ENCODE data around the gene PIGC.

Gene PIGC

DNA sequence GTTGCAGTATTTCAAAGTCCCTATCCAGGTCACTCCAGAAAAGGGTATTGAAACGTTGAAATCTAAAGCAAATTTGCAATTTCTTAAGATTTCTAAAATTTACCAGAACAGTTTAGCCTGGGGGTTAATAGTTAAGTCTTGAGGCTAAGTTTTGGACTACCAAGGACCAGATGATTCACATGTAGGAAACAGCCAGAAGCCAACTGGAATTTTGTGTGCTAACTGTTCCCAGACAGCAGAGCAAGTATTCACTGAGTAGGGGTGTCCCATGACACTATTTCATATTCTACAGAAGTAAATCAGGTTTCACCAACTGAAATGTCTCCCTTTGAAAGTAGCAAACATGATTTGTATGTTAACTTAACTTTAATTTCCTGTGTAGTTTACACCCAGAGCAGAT is 34.9 kb downstream of the PIGC start:
- H3K27me3 Mint-ChIP-seq (ENCODE audit: low read depth): peaks cover 2% of the 10 kb centered on the region
- no peak for DNase-seq (ENCODE audit: low spot score)
- no peaks in the 10 kb centered on the region for H3K4me1 Mint-ChIP-seq (ENCODE audit: low read depth)
- H3K27ac Mint-ChIP-seq: no peak overlapping the region
- H3K4me3 Mint-ChIP-seq: no peak overlapping the region
- no peaks in the 10 kb centered on the region for H3K36me3 Mint-ChIP-seq (ENCODE audit: low read depth)
- H3K9me3 Mint-ChIP-seq: no peaks in the 10 kb centered on the region

DNA sequence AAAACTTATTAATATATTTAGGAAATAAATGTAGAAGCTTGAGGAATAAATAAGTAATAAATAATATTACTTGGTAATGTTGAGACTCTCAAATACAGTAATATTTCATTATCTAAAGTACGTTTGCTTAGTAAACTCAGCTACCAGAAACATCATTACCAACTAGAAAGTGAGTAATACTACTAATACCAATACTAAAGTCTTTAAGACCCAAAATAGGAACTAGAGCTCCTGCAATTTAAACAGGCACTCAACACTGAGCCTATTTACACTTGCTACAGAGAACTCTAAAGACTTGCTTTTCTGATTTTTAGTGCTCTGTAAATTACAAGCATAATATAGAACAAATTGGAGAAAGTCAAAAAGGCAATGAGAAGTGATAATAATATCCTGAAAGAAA is 36.9 kb downstream of the PIGC start:
- Mint-ChIP-seq H3K4me3 (no peak overlapping the region), H3K27me3 (ENCODE audit: low read depth) (peaks cover 2% of the 10 kb centered on the region), H3K27ac (no peak overlapping the region), H3K9me3 (no peaks in the 10 kb centered on the region), H3K36me3 (ENCODE audit: low read depth) (no peaks in the 10 kb centered on the region), H3K4me1 (ENCODE audit: low read depth) (no peaks in the 10 kb centered on the region)
- no peak for DNase-seq (ENCODE audit: low spot score)

DNA sequence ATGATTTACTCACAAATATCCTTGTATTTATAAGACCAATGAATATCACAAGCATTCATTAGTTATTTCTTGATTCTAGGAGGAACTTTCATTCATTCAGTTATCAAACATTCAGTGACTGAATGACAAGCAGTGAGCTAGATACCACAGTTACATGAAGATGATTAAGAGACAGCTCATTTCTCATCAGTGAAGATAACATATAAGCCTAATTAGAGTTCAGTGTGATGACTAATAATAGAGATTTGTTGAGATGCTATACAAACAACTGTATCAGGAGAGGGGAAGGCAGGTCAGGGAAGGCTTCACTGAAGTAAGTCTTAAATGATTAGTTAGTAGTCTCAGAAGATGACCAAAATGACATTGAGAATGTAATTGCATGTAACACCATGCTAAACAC is 38.0 kb downstream of the PIGC start:
- no peak for DNase-seq (ENCODE audit: low spot score)
- Mint-ChIP-seq H3K4me3 (no peak overlapping the region), H3K27me3 (ENCODE audit: low read depth) (peaks cover 2% of the 10 kb centered on the region), H3K36me3 (ENCODE audit: low read depth) (no peaks in the 10 kb centered on the region), H3K9me3 (no peaks in the 10 kb centered on the region), H3K27ac (no peak overlapping the region), H3K4me1 (ENCODE audit: low read depth) (peaks cover 2% of the 10 kb centered on the region)

DNA sequence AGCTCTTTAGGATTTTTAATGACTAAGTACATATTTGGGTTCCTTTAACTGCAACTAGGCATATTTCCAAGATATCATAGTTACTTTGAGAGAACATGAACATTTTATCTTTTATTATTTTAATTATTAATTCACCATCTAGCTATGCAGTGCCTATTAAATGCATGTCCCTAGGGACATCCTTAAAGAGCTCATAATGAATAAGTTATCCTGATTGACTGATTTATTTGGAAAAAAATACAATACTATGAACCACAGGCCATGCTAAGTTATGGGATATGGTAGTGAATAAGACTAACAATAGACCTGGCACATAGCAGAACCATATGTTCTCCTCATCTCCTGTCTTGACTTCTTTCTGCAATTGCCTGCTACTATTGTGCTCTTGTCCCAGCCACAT is 39.7 kb downstream of the PIGC start:
- Mint-ChIP-seq H3K9me3 (no peaks in the 10 kb centered on the region), H3K4me3 (no peak overlapping the region), H3K27ac (no peak overlapping the region), H3K27me3 (ENCODE audit: low read depth) (peaks cover 2% of the 10 kb centered on the region), H3K4me1 (ENCODE audit: low read depth) (peaks cover 16% of the 10 kb centered on the region), H3K36me3 (ENCODE audit: low read depth) (no peaks in the 10 kb centered on the region)
- DNase-seq (ENCODE audit: low spot score): no peak

DNA sequence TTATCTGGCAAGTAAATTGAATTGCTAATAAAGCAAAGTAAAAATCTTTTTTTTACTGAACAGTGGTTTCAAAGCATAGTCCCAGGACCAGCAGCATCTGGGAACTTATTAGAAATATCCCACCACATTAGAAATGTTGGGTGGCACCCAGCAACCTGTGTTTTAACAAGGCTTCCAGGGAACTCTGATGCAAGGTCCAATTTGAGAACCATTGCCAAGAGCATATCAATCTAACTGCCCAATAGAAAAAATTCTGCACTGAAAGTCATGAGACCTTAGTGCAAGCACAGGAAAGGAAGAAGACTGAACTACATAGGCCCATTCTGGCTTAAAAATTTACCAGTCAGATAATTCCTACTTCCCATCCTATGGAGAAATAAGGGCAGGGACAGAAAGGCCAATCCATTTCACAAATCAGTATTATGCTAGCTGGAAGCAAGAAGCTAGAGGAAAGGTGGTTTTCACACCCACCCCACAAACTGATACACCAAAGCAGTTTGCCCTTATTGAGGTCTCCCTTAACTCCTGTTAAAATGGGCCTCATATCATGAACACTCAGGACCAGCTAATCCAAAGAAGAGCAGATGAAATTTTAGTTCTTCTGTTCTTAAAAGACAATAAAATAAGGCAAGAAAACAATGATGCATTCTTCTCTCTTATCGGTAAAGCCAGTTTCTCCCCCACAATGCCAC is 40.8 kb downstream of the PIGC start:
- no peak for DNase-seq (ENCODE audit: low spot score)
- Mint-ChIP-seq H3K27me3 (ENCODE audit: low read depth) (peaks cover 2% of the 10 kb centered on the region), H3K9me3 (no peaks in the 10 kb centered on the region), H3K27ac (no peak overlapping the region), H3K4me1 (ENCODE audit: low read depth) (peaks cover 26% of the 10 kb centered on the region), H3K36me3 (ENCODE audit: low read depth) (peaks cover 2% of the 10 kb centered on the region), H3K4me3 (no peak overlapping the region)

DNA sequence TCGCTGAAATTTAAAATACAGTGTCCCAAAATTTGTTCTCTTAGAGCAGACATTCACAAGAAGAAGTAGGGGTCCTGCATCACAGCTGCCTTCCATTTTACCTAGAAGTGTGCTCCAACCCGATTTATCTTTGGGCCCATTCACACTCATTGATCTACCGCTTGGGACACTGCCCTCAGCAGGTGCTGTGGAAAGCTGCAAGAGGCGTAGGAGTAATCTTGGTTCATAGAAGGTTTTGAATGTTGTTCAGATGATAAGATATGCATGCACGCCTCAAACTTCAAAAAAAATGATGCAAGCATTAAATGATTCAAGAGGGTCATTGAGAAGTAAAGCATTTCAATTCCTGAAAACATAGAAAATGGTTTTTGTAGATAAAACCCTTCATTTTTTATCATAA is 42.0 kb downstream of the PIGC start:
- Mint-ChIP-seq H3K9me3 (no peaks in the 10 kb centered on the region), H3K27me3 (ENCODE audit: low read depth) (no peaks in the 10 kb centered on the region), H3K4me1 (ENCODE audit: low read depth) (peaks cover 28% of the 10 kb centered on the region), H3K27ac (no peak overlapping the region), H3K36me3 (ENCODE audit: low read depth) (peaks cover 2% of the 10 kb centered on the region), H3K4me3 (no peak overlapping the region)
- DNase-seq (ENCODE audit: low spot score): no peak

DNA sequence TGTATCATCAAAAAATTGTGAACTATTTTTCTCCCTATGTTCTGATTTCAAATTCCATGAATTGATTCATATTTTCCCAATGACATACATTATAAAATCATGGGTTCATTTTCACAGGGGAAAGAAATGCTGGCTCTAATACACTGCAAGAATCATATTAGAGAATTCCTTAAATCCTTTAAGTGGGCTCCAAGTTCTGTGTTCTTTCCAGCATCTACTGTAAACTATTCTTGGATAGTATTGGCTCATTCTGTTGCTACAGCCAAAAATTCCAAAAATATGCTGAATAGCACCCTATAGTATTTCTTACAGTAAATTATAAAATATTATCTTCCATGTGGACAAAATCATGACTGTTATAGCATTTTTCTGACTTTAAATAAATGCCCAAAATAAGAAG is 42.4 kb downstream of the PIGC start:
- Mint-ChIP-seq H3K4me3 (no peak overlapping the region), H3K27me3 (ENCODE audit: low read depth) (no peaks in the 10 kb centered on the region), H3K4me1 (ENCODE audit: low read depth) (peaks cover 28% of the 10 kb centered on the region), H3K9me3 (no peaks in the 10 kb centered on the region), H3K36me3 (ENCODE audit: low read depth) (peaks cover 2% of the 10 kb centered on the region), H3K27ac (no peak overlapping the region)
- no peak for DNase-seq (ENCODE audit: low spot score)

DNA sequence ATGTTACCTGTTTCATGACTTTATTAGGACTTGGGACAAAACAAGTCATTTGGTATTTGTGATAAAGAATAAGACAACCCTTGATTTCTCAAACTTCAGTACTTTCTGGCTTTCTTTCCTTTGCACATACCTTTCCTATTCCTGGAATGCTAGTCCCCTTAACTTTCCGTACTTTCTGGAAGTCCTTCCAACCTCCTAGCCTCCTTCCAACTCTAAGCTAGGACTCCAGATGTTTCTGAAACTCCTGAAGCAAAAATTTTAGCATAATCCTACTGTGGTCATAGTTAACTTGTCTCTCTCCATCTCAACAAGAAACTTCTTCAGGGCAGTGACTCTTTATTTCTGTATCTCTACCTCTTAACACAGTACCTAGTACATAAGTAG is 43.2 kb downstream of the PIGC start:
- H3K9me3 Mint-ChIP-seq: no peaks in the 10 kb centered on the region
- H3K4me1 Mint-ChIP-seq (ENCODE audit: low read depth): peaks cover 32% of the 10 kb centered on the region
- H3K36me3 Mint-ChIP-seq (ENCODE audit: low read depth): peaks cover 2% of the 10 kb centered on the region
- no peak overlapping the region for H3K27ac Mint-ChIP-seq
- no peak for DNase-seq (ENCODE audit: low spot score)
- H3K27me3 Mint-ChIP-seq (ENCODE audit: low read depth): no peaks in the 10 kb centered on the region
- no peak overlapping the region for H3K4me3 Mint-ChIP-seq

DNA sequence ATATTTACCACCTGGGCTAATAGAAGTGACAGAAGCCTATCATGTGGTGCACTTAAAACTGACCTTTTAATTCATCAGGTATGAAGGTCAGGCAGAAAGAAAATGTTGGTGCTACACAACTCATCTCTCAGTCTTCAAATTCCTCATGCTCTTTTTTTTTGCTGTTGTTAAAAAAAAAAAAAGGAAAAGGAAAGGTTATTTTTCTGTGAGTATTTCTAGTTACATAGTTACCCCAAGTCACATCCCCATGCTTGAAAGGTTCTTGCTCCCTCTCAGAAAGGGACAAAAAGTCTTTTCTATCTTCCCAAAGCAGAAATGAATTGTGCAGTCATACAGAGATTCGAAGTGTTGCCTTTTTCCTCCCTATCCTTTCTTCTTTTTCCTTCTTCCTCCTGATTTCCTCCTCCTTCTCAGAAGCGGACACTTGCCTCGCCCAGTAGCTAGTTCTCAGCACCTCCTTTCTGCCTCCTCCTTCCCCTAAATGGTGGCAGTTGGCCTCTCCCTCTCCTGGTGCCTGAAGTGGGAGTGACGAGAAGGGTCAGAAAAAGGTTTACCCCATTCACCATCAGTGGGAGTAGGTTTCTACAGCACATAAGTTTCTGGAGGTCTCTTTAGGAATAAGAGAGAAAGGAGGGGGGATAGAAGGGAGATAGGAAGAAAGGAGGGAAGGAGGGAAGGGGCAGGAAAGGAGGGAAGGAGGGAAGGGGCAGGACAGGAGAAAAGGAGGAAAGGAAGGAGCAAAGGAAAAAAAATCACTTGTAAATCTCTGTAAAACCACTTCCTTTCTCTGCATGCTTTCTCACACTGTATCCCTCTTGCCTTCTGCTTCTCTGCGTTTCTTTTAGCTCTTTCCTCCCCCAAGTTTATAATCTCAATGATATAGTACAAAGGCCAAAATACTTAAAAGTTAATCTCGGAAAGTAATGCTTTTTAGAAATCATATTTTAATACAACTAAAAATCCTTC is 43.8 kb downstream of the PIGC start:
- no peak for DNase-seq (ENCODE audit: low spot score)
- Mint-ChIP-seq H3K36me3 (ENCODE audit: low read depth) (peaks cover 2% of the 10 kb centered on the region), H3K4me3 (no peak overlapping the region), H3K4me1 (ENCODE audit: low read depth) (peaks cover 32% of the 10 kb centered on the region), H3K27ac (peak overlapping the region; percentile 14), H3K27me3 (ENCODE audit: low read depth) (no peaks in the 10 kb centered on the region), H3K9me3 (no peaks in the 10 kb centered on the region)

DNA sequence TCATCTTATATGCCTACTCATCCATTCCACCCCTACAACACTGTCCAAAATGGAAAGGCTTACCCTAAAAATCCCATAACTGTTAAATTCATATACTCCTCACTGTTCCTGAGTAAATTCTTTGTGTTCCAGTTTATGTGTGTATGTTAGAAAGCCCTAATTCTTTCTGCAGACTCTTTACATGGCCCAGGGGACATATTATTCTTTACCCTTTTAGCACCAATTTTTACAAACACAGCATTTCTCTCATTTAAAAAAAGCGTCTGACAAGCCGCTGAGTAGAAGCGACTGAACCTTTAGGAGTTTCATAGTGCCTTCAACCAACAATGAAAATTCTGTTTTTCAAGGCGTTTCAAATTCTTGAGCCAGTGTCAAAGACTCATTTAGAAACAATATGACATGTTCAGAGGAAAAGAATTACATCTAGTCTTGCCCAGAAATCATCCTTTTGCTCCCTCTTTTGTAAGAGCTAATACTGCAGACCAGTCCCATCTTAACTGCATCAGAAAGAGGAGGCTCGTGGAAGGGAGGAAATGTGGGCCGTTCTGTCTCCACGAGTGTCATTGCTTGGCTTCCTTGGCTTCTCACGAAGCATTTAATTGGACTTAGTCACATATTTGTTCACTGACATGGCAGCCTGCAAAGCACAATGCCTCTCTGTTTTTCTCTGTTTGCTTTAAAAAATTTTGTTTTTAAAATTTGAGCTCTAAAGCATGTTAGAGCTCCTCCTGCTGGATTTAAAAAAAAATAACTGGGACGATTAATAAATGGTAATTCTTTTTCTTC is 44.7 kb downstream of the PIGC start:
- peaks cover 41% of the 10 kb centered on the region for H3K4me1 Mint-ChIP-seq (ENCODE audit: low read depth)
- DNase-seq (ENCODE audit: low spot score): no peak
- peaks cover 5% of the 10 kb centered on the region for H3K36me3 Mint-ChIP-seq (ENCODE audit: low read depth)
- H3K4me3 Mint-ChIP-seq: peak overlapping the region; percentile 33
- peak overlapping the region; percentile 28 for H3K27ac Mint-ChIP-seq
- no peaks in the 10 kb centered on the region for H3K9me3 Mint-ChIP-seq
- no peaks in the 10 kb centered on the region for H3K27me3 Mint-ChIP-seq (ENCODE audit: low read depth)

DNA sequence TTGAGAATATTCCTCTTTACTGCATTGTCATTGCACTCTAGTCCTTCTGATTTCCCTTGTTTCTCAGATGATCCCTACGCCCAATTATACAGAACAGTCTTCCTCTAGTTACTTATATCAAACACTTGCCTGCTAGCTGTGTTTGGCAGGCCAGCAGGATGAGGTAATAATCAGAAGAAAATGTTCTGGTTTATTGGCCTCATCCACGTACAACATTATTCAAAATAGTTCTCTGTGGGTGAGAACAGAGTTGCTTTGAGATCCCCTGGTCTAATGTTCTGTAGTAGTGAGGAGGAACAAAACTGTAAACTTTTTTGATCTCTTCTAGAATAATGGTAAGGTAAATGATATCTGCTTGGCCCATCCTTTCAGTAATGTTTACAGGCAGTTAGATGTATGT is 45.7 kb downstream of the PIGC start:
- no peak for DNase-seq (ENCODE audit: low spot score)
- peaks cover 8% of the 10 kb centered on the region for H3K36me3 Mint-ChIP-seq (ENCODE audit: low read depth)
- H3K4me3 Mint-ChIP-seq: no peak overlapping the region
- H3K4me1 Mint-ChIP-seq (ENCODE audit: low read depth): peaks cover 50% of the 10 kb centered on the region
- no peaks in the 10 kb centered on the region for H3K9me3 Mint-ChIP-seq
- no peak overlapping the region for H3K27ac Mint-ChIP-seq
- H3K27me3 Mint-ChIP-seq (ENCODE audit: low read depth): no peaks in the 10 kb centered on the region

DNA sequence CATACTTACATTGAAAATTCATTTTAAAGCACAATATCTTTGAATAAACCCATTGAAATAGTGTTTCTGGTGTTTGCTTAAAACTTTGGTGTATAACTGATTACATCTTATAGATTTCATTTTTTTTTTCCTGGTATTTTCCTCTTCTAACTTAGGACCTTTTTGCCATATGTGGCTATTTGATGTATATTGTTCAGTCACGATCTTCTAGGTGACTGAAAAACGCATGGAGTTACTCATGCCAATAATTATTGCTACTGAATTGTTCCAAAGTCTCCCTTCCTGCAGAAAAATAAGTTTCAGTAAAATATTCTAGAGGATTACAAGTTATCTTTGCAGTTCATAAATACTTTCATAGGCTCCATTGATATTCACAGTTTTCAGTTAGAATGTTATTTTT is 46.2 kb downstream of the PIGC start:
- DNase-seq (ENCODE audit: low spot score): no peak
- H3K36me3 Mint-ChIP-seq (ENCODE audit: low read depth): peaks cover 8% of the 10 kb centered on the region
- peaks cover 51% of the 10 kb centered on the region for H3K4me1 Mint-ChIP-seq (ENCODE audit: low read depth)
- no peaks in the 10 kb centered on the region for H3K9me3 Mint-ChIP-seq
- no peak overlapping the region for H3K4me3 Mint-ChIP-seq
- peaks cover 3% of the 10 kb centered on the region for H3K27me3 Mint-ChIP-seq (ENCODE audit: low read depth)
- no peak overlapping the region for H3K27ac Mint-ChIP-seq

DNA sequence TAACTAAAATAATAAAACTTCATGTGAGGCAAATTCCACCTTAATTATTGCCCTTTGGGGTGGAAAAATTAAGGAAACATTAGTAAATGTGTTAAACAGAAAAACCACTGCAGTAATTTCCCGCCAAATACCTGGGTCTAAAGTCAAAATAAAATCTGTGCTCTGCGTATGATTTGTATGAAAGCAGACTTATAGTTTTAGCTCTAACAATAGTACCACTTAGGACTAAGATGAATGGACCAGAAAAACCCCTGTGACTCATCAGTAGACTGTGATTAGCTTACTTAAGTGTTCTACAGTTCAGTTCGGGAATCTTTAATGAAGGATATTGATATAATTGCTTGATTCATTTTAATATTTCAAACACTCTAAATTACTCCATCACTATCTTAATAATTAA is 46.6 kb downstream of the PIGC start:
- peaks cover 8% of the 10 kb centered on the region for H3K36me3 Mint-ChIP-seq (ENCODE audit: low read depth)
- no peak overlapping the region for H3K4me3 Mint-ChIP-seq
- peaks cover 51% of the 10 kb centered on the region for H3K4me1 Mint-ChIP-seq (ENCODE audit: low read depth)
- peaks cover 5% of the 10 kb centered on the region for H3K27me3 Mint-ChIP-seq (ENCODE audit: low read depth)
- H3K9me3 Mint-ChIP-seq: no peaks in the 10 kb centered on the region
- DNase-seq (ENCODE audit: low spot score): no peak
- no peak overlapping the region for H3K27ac Mint-ChIP-seq

DNA sequence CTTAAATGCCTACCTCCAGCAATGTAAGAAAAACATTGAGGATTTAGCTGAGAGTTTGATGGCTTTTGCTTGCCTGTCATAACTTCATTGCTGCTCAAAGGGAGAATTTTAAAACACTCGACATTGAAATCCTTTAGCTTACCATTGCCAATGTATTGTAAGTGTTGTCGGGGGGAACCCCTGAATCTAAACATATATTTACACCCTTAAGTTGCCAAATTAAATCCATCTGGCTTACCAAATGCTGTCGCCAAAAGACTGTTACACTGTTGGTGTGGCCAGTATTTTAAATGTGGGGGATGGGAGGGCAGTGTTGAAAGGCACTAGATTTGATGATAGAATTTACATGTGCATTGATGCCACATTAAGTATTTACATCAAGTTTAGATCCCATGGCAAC is 48.3 kb downstream of the PIGC start:
- Mint-ChIP-seq H3K4me3 (no peak overlapping the region), H3K27ac (no peak overlapping the region), H3K9me3 (no peaks in the 10 kb centered on the region), H3K4me1 (ENCODE audit: low read depth) (peaks cover 53% of the 10 kb centered on the region), H3K36me3 (ENCODE audit: low read depth) (peaks cover 8% of the 10 kb centered on the region), H3K27me3 (ENCODE audit: low read depth) (peaks cover 5% of the 10 kb centered on the region)
- no peak for DNase-seq (ENCODE audit: low spot score)
